C4-2B (cell line): ENCODE data around the gene CACNA1G.

Experiments used
- H3K27ac ChIP-seq: fragments of 450-650 bp; 2 replicates; pipeline ENCODE4 v1.5.1; 2017
- ZFX ChIP-seq: fragments of 450-650 bp; IDR thresholded peaks from 2 replicates; pipeline ENCODE4 v1.6.1; 2017
- TF ChIP-seq, protein P1 (sequence below): fragments of 450-650 bp; conservative IDR thresholded peaks from 2 replicates; pipeline ENCODE4 v1.5.1; 2017; ENCODE audit warnings: mild to moderate bottlenecking

The CACNA1G gene

DNA sequence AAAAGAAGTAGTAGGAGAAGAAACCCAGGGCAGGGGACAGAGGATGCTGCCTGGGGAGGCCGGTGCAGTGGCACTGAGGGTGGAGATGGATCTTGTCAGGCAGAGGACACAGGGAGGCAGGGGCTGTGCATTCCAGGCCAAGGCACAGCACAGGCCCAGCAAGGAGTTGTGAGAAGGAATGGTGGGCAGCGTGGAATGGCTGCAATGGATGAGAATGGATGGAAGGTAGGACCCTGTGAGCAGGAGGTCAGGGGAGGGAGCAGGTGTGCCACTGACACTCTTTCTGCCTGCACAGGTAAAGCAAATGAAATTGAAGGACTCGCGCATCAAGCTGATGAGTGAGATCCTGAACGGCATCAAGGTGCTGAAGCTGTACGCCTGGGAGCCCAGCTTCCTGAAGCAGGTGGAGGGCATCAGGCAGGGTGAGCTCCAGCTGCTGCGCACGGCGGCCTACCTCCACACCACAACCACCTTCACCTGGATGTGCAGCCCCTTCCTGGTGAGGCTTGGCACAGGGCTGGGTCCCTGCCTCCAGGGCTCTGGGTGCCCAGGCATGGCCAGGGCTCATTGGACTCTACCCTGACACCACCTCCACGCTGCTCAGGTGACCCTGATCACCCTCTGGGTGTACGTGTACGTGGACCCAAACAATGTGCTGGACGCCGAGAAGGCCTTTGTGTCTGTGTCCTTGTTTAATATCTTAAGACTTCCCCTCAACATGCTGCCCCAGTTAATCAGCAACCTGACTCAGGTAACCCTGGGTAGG, 106.9 kb downstream of the CACNA1G start:
- H3K27ac ChIP-seq: no peak overlapping the region
- TF ChIP-seq ZFX: no peak
- TF ChIP-seq, protein P1, sequence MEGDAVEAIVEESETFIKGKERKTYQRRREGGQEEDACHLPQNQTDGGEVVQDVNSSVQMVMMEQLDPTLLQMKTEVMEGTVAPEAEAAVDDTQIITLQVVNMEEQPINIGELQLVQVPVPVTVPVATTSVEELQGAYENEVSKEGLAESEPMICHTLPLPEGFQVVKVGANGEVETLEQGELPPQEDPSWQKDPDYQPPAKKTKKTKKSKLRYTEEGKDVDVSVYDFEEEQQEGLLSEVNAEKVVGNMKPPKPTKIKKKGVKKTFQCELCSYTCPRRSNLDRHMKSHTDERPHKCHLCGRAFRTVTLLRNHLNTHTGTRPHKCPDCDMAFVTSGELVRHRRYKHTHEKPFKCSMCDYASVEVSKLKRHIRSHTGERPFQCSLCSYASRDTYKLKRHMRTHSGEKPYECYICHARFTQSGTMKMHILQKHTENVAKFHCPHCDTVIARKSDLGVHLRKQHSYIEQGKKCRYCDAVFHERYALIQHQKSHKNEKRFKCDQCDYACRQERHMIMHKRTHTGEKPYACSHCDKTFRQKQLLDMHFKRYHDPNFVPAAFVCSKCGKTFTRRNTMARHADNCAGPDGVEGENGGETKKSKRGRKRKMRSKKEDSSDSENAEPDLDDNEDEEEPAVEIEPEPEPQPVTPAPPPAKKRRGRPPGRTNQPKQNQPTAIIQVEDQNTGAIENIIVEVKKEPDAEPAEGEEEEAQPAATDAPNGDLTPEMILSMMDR: no peak

- TF ChIP-seq ZFX: no peak
- TF ChIP-seq, protein P1: no peak
- no peak overlapping the region for H3K27ac ChIP-seq
Measured at GRCh38 chr17:50668025-50668837, 107.7 kb downstream of the CACNA1G start.

DNA sequence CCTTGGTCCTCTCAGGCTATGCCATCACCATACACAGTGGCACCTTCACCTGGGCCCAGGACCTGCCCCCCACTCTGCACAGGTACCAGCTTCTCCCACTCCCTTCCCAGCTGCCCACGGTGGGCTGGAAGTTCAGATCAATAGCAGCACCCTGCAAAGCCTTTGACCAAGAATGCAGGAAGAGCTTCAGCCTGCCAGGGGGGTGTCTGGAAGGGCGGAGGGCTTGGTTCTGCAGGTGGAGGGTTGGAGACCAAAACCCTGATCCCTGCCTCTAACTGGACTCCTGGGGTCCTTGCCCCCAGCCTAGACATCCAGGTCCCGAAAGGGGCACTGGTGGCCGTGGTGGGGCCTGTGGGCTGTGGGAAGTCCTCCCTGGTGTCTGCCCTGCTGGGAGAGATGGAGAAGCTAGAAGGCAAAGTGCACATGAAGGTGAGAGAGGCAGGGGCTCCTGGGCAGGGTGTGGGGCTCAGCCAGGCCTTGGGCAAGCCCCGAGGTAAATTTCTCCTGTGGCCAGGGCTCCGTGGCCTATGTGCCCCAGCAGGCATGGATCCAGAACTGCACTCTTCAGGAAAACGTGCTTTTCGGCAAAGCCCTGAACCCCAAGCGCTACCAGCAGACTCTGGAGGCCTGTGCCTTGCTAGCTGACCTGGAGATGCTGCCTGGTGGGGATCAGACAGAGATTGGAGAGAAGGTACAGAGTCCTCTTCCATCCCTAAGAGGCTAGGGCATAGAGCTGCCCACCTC, 108.5 kb downstream of the CACNA1G start:
- no peak overlapping the region for H3K27ac ChIP-seq
- no peak for TF ChIP-seq ZFX
- TF ChIP-seq, protein P1: no peak

DNA sequence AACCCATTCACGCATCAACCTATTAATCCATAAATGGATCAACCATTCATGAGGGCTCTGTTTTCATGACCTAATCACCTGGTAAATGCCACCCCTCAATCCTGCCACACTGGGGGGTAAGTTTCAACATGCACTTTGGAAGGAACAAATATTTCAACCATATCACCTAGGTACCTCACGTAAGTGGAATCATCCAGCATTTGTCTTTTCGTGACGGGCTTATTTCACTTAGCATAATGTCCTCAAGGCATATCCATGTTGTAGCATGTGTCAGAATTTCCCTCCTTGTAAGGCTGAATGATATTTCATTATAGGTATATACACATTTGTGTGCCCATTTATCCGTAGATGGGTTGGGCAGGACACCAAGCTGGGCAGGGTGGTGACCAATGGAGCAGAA, 111.6 kb downstream of the CACNA1G start:
- no peak overlapping the region for H3K27ac ChIP-seq
- TF ChIP-seq, protein P1: no peak
- TF ChIP-seq ZFX: no peak

- TF ChIP-seq, protein P1: no peak
- no peak for TF ChIP-seq ZFX
Measured at GRCh38 chr17:50672831-50673551, 112.5 kb downstream of the CACNA1G start.

GRCh38 chr17:50675190-50675589, 114.7 kb downstream of the CACNA1G start:
- peak overlapping the region; percentile 50 for H3K27ac ChIP-seq
- no peak for TF ChIP-seq ZFX
- TF ChIP-seq, protein P1: no peak

More at GRCh38 chr17:50672831-50673551, 112.5 kb downstream of the CACNA1G start:
- H3K27ac ChIP-seq: peak overlapping the region; percentile 7; the same call in 1 of the 2 replicates
